H1 (cell line): Measurements from ENCODE around the gene ZNF227.

Experiments
- ATF2 ChIP-seq: IDR thresholded peaks from 2 replicates; pipeline ENCODE4 v1.6.1; 2012; ENCODE audit warnings: low read length, inconsistent platforms
- CEBPB ChIP-seq: IDR thresholded peaks from 2 replicates; pipeline ENCODE4 v1.6.1; 2012; ENCODE audit warnings: low read depth, low read length
- CHD2 ChIP-seq: IDR thresholded peaks from 2 replicates; pipeline ENCODE4 v1.6.1; 2012; ENCODE audit warnings: low read length, improper control_type of control experiment
- CTCF ChIP-seq, 3 experiments: IDR thresholded peaks; 1 replicate in 2 of 3; 2 replicates in 1 of 3; pipeline versions ENCODE4 v1.5.1 to v1.6.1; 2011; ENCODE audit warnings: low read length in 3 of 3, mild to moderate bottlenecking in 3 of 3, inconsistent platforms in 2 of 3, low read depth in 1 of 3, moderate library complexity in 1 of 3; ENCODE audit not compliant: insufficient read depth in 1 of 3; ENCODE audit errors: control extremely low read depth in 1 of 3
- EZH2 ChIP-seq: fragments of 200-600 bp; sonication (generic); IDR thresholded peaks from 2 replicates; pipeline ENCODE4 v1.7.1; 2012; ENCODE audit warnings: low read depth, mild to moderate bottlenecking, moderate library complexity, low read length, inconsistent platforms; ENCODE audit not compliant: severe bottlenecking
- HDAC6 ChIP-seq: IDR thresholded peaks from one replicate; pipeline ENCODE4 v1.7.1; 2012; ENCODE audit warnings: low read depth, mild to moderate bottlenecking, inconsistent platforms, low read length, moderate library complexity
- JUND ChIP-seq: IDR thresholded peaks from 2 replicates; pipeline ENCODE4 v1.6.1; 2011; ENCODE audit warnings: mild to moderate bottlenecking, improper control_type of control experiment, low read length
- MAFK ChIP-seq: IDR thresholded peaks from 2 replicates; pipeline ENCODE4 v1.6.1; 2012; ENCODE audit warnings: low read depth, mild to moderate bottlenecking, improper control_type of control experiment, low read length
- POLR2A ChIP-seq, 2 experiments: IDR thresholded peaks; 1 replicate in 1 of 2; 2 replicates in 1 of 2; pipeline ENCODE4 v1.6.1; 2011; ENCODE audit warnings: low read depth in 2 of 2, low read length in 2 of 2, mild to moderate bottlenecking in 2 of 2; ENCODE audit errors: control extremely low read depth in 1 of 2
- RAD21 ChIP-seq, 2 experiments: IDR thresholded peaks in 1 of 2; conservative IDR thresholded peaks in 1 of 2; 2 replicates each; pipeline ENCODE4 v1.6.1; 2011; ENCODE audit warnings: low read depth in 2 of 2, low read length in 2 of 2, improper control_type of control experiment in 1 of 2, inconsistent platforms in 1 of 2, mild to moderate bottlenecking in 1 of 2, moderate library complexity in 1 of 2
- SIN3A ChIP-seq, 2 experiments: IDR thresholded peaks in 1 of 2; conservative IDR thresholded peaks in 1 of 2; 2 replicates each; pipeline ENCODE4 v1.6.1; 2011 to 2012; ENCODE audit warnings: low read length in 2 of 2, improper control_type of control experiment in 1 of 2, low read depth in 1 of 2, mild to moderate bottlenecking in 1 of 2
- SUZ12 ChIP-seq: fragments of 200-600 bp; sonication (generic); IDR thresholded peaks from 2 replicates; pipeline ENCODE4 v1.6.1; 2012; ENCODE audit warnings: mild to moderate bottlenecking, inconsistent platforms, low read length, moderate library complexity, mixed read lengths

GRCh38 chr19:44176590-44176989, 35.7 kb upstream of the ZNF227 start:
- TF ChIP-seq ATF2, result no peak
- no peak for TF ChIP-seq EZH2
- TF ChIP-seq HDAC6, result no peak
- TF ChIP-seq JUND, result no peak
- no peak for TF ChIP-seq CEBPB
- TF ChIP-seq CTCF (IDR thresholded peaks at IDR 0.05; ENCODE audit: control extremely low read depth in 1 of 3, insufficient read depth in 1 of 3, low read depth in 1 of 3, low read length in 3 of 3), result no peak
- TF ChIP-seq RAD21 (IDR thresholded peaks at IDR 0.05 in 1 of 2, conservative IDR thresholded peaks at IDR 0.05 in 1 of 2; ENCODE audit: low read depth in 2 of 2, low read length in 2 of 2), result no peak
- no peak for TF ChIP-seq SUZ12
- TF ChIP-seq CHD2, result no peak
- TF ChIP-seq POLR2A (IDR thresholded peaks at IDR 0.05; ENCODE audit: control extremely low read depth in 1 of 2, low read depth in 2 of 2, low read length in 2 of 2), result no peak
- no peak for TF ChIP-seq MAFK
- no peak for TF ChIP-seq SIN3A (conservative IDR thresholded peaks at IDR 0.05 in 1 of 2, IDR thresholded peaks at IDR 0.05 in 1 of 2; ENCODE audit: low read depth in 1 of 2, low read length in 2 of 2)
